GM12873 (cell line): ENCODE results near the gene EYA3.

Experiments used
- CTCF ChIP-seq: IDR thresholded peaks from 2 replicates; pipeline ENCODE4 v1.5.1; 2012; ENCODE audit warnings: low read depth, mild to moderate bottlenecking, moderate library complexity, low read length, control low read depth; ENCODE audit not compliant: insufficient read depth; ENCODE audit errors: missing control alignments

The EYA3 gene

GRCh38 chr1:27928216-27928954 is 160.0 kb downstream of the EYA3 start:
- peak; percentile 34 for TF ChIP-seq CTCF

GRCh38 chr1:27922272-27922671 is 166.1 kb downstream of the EYA3 start:
- no peak for TF ChIP-seq CTCF
